ENCODE measurements around the gene OR5B2.

OR5B2 gene

DNA sequence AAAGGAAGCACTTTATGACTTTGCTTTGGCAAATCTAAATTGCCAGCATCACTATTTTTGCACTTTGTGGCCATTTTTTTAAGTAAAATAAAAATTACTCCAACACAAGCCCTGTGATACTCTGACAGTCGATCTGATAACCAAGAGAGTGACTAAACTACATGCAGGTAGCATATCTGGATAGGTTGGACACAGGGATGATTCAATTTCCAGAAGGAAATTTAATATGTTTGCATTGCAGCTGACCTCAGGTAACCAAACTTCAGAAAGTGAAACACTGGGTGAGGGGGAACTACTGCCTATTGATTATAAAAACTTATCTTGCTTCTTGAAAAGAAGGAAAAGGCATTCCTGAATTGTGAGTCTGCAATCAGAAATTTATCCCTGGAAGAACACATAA is 35.2 kb downstream of the OR5B2 start (continued):
- TF ChIP-seq, protein P1, sequence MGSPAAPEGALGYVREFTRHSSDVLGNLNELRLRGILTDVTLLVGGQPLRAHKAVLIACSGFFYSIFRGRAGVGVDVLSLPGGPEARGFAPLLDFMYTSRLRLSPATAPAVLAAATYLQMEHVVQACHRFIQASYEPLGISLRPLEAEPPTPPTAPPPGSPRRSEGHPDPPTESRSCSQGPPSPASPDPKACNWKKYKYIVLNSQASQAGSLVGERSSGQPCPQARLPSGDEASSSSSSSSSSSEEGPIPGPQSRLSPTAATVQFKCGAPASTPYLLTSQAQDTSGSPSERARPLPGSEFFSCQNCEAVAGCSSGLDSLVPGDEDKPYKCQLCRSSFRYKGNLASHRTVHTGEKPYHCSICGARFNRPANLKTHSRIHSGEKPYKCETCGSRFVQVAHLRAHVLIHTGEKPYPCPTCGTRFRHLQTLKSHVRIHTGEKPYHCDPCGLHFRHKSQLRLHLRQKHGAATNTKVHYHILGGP (tag by site-specific recombination; IDR thresholded peaks at IDR 0.05), result no peak
- TF ChIP-seq ZNF585B (tag by site-specific recombination; IDR thresholded peaks at IDR 0.05) (no peak), KLF16 (tag by site-specific recombination; IDR thresholded peaks at IDR 0.05) (no peak), ZNF114 (tag by site-specific recombination; IDR thresholded peaks at IDR 0.05) (no peak), ZNF701 (tag by site-specific recombination; IDR thresholded peaks at IDR 0.05) (no peak), ZNF202 (tag by site-specific recombination; IDR thresholded peaks at IDR 0.05; ENCODE audit: borderline replicate concordance) (no peak), ZFHX2 (tag by site-specific recombination; conservative IDR thresholded peaks at IDR 0.05) (no peak)
- TF ChIP-seq, protein P2, sequence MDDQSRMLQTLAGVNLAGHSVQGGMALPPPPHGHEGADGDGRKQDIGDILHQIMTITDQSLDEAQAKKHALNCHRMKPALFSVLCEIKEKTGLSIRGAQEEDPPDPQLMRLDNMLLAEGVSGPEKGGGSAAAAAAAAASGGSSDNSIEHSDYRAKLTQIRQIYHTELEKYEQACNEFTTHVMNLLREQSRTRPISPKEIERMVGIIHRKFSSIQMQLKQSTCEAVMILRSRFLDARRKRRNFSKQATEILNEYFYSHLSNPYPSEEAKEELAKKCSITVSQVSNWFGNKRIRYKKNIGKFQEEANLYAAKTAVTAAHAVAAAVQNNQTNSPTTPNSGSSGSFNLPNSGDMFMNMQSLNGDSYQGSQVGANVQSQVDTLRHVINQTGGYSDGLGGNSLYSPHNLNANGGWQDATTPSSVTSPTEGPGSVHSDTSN (CRISPR knock-in tag; IDR thresholded peaks at IDR 0.05), result no peak
- TF ChIP-seq, protein P3, sequence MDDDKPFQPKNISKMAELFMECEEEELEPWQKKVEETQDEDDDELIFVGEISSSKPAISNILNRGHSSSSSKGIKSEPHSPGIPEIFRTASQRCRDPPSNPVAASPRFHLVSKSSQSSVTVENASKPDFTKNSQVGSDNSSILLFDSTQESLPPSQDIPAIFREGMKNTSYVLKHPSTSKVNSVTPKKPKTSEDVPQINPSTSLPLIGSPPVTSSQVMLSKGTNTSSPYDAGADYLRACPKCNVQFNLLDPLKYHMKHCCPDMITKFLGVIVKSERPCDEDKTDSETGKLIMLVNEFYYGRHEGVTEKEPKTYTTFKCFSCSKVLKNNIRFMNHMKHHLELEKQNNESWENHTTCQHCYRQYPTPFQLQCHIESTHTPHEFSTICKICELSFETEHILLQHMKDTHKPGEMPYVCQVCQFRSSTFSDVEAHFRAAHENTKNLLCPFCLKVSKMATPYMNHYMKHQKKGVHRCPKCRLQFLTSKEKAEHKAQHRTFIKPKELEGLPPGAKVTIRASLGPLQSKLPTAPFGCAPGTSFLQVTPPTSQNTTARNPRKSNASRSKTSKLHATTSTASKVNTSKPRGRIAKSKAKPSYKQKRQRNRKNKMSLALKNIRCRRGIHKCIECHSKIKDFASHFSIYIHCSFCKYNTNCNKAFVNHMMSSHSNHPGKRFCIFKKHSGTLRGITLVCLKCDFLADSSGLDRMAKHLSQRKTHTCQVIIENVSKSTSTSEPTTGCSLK (tag by site-specific recombination; IDR thresholded peaks at IDR 0.05), result no peak

DNA sequence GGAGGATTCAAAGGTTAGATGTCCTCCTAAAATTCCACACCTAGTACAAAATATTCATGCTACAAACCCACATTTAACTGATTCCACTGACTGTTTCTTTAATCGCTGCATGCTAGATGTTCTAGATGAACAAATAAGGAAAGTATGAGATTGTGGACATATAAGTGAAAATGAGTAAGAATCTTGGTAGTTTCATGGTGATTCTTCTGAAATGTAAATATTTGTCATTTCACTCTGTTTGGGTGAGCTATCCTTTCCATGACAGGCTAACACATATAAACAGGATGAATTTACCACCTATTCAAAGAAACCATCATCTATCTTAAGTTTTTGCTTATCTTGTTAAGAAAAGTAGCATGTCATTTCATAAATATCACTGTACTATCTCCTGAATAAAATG is 36.0 kb downstream of the OR5B2 start:
- ChIA-PET POLR2A (no interaction called here), CTCF (interaction anchor here (0.7 kb wide), 1 partner anchor 530 kb away, joined by 3 read pairs; no protein-coding TSS in a partner anchor)
- Histone ChIP-seq H3K9me3 (ENCODE audit: control insufficient read depth, insufficient read depth, low read depth, low read length) (no peaks in the 10 kb centered on the region), H3K27ac (ENCODE audit: extremely low read depth, low read depth, low read length) (no peak overlapping the region), H3K36me3 (ENCODE audit: control insufficient read depth in 2 of 2, insufficient read depth in 1 of 2, low read length in 2 of 2) (no peaks in the 10 kb centered on the region), H3K4me1 (ENCODE audit: control insufficient read depth, insufficient read depth, low read length) (no peaks in the 10 kb centered on the region), H3K4me3 (ENCODE audit: low read depth, low read length) (no peak overlapping the region)
- TF ChIP-seq ZNF23 (tag by site-specific recombination; IDR thresholded peaks at IDR 0.05; ENCODE audit: borderline replicate concordance) (no peak), TRIM28 (IDR thresholded peaks at IDR 0.05; ENCODE audit: borderline replicate concordance, low read length) (no peak), BCL11A (tag by site-specific recombination; IDR thresholded peaks at IDR 0.05; ENCODE audit: low read depth) (no peak), ZNF664 (tag by site-specific recombination; IDR thresholded peaks at IDR 0.05) (no peak), KLF7 (tag by site-specific recombination; IDR thresholded peaks at IDR 0.05; ENCODE audit: borderline replicate concordance) (no peak), RBAK (tag by site-specific recombination; IDR thresholded peaks at IDR 0.05) (no peak), ZFP3 (tag by site-specific recombination; IDR thresholded peaks at IDR 0.05; ENCODE audit: low read depth) (no peak), ZEB2 (tag by site-specific recombination; IDR thresholded peaks at IDR 0.05) (no peak), ZNF621 (tag by site-specific recombination; IDR thresholded peaks at IDR 0.05) (no peak), HOXD13 (CRISPR knock-in tag; IDR thresholded peaks at IDR 0.05; ENCODE audit: borderline replicate concordance) (no peak), ZNF140 (tag by site-specific recombination; IDR thresholded peaks at IDR 0.05) (no peak)
- TF ChIP-seq, protein P4, sequence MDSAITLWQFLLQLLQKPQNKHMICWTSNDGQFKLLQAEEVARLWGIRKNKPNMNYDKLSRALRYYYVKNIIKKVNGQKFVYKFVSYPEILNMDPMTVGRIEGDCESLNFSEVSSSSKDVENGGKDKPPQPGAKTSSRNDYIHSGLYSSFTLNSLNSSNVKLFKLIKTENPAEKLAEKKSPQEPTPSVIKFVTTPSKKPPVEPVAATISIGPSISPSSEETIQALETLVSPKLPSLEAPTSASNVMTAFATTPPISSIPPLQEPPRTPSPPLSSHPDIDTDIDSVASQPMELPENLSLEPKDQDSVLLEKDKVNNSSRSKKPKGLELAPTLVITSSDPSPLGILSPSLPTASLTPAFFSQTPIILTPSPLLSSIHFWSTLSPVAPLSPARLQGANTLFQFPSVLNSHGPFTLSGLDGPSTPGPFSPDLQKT (IDR thresholded peaks at IDR 0.05; ENCODE audit: borderline replicate concordance, low read depth, low read length), result no peak
- TF ChIP-seq, protein P5, sequence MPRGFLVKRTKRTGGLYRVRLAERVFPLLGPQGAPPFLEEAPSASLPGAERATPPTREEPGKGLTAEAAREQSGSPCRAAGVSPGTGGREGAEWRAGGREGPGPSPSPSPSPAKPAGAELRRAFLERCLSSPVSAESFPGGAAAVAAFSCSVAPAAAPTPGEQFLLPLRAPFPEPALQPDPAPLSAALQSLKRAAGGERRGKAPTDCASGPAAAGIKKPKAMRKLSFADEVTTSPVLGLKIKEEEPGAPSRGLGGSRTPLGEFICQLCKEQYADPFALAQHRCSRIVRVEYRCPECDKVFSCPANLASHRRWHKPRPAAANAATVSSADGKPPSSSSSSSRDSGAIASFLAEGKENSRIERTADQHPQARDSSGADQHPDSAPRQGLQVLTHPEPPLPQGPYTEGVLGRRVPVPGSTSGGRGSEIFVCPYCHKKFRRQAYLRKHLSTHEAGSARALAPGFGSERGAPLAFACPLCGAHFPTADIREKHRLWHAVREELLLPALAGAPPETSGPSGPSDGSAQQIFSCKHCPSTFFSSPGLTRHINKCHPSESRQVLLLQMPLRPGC (tag by site-specific recombination; IDR thresholded peaks at IDR 0.05), result no peak
- TF ChIP-seq, protein P6, sequence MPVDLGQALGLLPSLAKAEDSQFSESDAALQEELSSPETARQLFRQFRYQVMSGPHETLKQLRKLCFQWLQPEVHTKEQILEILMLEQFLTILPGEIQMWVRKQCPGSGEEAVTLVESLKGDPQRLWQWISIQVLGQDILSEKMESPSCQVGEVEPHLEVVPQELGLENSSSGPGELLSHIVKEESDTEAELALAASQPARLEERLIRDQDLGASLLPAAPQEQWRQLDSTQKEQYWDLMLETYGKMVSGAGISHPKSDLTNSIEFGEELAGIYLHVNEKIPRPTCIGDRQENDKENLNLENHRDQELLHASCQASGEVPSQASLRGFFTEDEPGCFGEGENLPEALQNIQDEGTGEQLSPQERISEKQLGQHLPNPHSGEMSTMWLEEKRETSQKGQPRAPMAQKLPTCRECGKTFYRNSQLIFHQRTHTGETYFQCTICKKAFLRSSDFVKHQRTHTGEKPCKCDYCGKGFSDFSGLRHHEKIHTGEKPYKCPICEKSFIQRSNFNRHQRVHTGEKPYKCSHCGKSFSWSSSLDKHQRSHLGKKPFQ (tag by site-specific recombination; IDR thresholded peaks at IDR 0.05), result no peak
- TF ChIP-seq, protein P7, sequence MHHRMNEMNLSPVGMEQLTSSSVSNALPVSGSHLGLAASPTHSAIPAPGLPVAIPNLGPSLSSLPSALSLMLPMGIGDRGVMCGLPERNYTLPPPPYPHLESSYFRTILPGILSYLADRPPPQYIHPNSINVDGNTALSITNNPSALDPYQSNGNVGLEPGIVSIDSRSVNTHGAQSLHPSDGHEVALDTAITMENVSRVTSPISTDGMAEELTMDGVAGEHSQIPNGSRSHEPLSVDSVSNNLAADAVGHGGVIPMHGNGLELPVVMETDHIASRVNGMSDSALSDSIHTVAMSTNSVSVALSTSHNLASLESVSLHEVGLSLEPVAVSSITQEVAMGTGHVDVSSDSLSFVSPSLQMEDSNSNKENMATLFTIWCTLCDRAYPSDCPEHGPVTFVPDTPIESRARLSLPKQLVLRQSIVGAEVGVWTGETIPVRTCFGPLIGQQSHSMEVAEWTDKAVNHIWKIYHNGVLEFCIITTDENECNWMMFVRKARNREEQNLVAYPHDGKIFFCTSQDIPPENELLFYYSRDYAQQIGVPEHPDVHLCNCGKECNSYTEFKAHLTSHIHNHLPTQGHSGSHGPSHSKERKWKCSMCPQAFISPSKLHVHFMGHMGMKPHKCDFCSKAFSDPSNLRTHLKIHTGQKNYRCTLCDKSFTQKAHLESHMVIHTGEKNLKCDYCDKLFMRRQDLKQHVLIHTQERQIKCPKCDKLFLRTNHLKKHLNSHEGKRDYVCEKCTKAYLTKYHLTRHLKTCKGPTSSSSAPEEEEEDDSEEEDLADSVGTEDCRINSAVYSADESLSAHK (tag by site-specific recombination; IDR thresholded peaks at IDR 0.05), result no peak
- TF ChIP-seq, protein P8, sequence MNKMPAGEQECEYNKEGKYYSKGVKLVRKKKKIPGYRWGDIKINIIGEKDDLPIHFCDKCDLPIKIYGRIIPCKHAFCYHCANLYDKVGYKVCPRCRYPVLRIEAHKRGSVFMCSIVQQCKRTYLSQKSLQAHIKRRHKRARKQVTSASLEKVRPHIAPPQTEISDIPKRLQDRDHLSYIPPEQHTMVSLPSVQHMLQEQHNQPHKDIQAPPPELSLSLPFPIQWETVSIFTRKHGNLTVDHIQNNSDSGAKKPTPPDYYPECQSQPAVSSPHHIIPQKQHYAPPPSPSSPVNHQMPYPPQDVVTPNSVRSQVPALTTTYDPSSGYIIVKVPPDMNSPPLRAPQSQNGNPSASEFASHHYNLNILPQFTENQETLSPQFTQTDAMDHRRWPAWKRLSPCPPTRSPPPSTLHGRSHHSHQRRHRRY (tag by site-specific recombination; IDR thresholded peaks at IDR 0.05), result no peak
